ENCODE measurements around the gene CCDC93.

DNA sequence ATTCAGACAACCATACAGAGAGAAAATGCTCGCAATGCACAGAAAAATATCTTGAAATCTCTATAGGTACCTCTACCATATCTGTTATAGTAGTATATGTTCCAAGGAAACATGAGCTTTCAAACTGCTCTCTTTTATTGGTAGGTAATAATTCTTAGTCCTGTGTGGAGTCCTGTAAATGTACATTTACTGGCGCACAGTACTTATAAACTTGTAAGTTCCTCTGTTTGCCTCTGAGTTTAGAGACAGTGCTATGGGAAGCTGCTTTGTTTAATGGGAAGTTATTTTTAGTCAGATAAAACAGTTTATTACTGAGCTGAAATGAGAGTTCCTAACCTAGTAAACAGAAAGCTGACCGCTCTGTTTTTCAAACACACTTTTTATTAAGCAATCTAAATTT lies 52.7 kb downstream of the CCDC93 start:
- TF ChIP-seq, protein P1, sequence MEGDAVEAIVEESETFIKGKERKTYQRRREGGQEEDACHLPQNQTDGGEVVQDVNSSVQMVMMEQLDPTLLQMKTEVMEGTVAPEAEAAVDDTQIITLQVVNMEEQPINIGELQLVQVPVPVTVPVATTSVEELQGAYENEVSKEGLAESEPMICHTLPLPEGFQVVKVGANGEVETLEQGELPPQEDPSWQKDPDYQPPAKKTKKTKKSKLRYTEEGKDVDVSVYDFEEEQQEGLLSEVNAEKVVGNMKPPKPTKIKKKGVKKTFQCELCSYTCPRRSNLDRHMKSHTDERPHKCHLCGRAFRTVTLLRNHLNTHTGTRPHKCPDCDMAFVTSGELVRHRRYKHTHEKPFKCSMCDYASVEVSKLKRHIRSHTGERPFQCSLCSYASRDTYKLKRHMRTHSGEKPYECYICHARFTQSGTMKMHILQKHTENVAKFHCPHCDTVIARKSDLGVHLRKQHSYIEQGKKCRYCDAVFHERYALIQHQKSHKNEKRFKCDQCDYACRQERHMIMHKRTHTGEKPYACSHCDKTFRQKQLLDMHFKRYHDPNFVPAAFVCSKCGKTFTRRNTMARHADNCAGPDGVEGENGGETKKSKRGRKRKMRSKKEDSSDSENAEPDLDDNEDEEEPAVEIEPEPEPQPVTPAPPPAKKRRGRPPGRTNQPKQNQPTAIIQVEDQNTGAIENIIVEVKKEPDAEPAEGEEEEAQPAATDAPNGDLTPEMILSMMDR (IDR thresholded peaks at IDR 0.05): no peak
- TF ChIP-seq POLR2A (IDR thresholded peaks at IDR 0.05): no peak
